Measurements from ENCODE around the gene GIT1. TPM values are rescaled to one million over a fixed set of nuclear protein-coding genes. Genes with fewer than 3 reads are reported as not detected.

The GIT1 gene
- polyA plus RNA-seq, 1 donor from 2014 or later = 20.5 TPM

- H3K9me2 ChIP-seq (ENCODE audit: insufficient read depth, low read length) = no peaks in the 10 kb centered on the region
- H3K79me2 ChIP-seq (replicated peaks; ENCODE audit: insufficient read depth, low read length) = peaks cover 44% of the 10 kb centered on the region
- no peak overlapping the region for H3K4me2 ChIP-seq (ENCODE audit: low read length)
- H3K9ac ChIP-seq (ENCODE audit: low read length) = no peak overlapping the region
- TF ChIP-seq EP300 (conservative IDR thresholded peaks at IDR 0.05; ENCODE audit: poor library complexity, severe bottlenecking) (no peak), RAD21 (conservative IDR thresholded peaks at IDR 0.05) (no peak), REST (IDR thresholded peaks at IDR 0.05; ENCODE audit: borderline replicate concordance) (no peak), EZH2 (IDR thresholded peaks at IDR 0.05; ENCODE audit: borderline replicate concordance, insufficient read depth, low read length, poor library complexity, severe bottlenecking) (no peak), MXI1 (conservative IDR thresholded peaks at IDR 0.05; ENCODE audit: poor library complexity, severe bottlenecking) (no peak), POLR2AphosphoS5 (IDR thresholded peaks at IDR 0.05) (no peak), CTCF (IDR thresholded peaks at IDR 0.05; ENCODE audit: poor library complexity, severe bottlenecking) (no peak), SMC3 (conservative IDR thresholded peaks at IDR 0.05; ENCODE audit: poor library complexity) (no peak), TAF1 (IDR thresholded peaks at IDR 0.05; ENCODE audit: low read depth) (no peak)
- H4K20me1 ChIP-seq (ENCODE audit: insufficient read depth) = peaks cover 11% of the 10 kb centered on the region
- no peak overlapping the region for H3K27ac ChIP-seq (ENCODE audit: low read length)
- peaks cover 2% of the 10 kb centered on the region for H3F3A ChIP-seq (ENCODE audit: insufficient read depth, low read length, poor library complexity, severe bottlenecking)
- peak overlapping the region; percentile 91 for H3K4me3 ChIP-seq (ENCODE audit: low read length)
- H3K36me3 ChIP-seq (ENCODE audit: insufficient read depth, low read length) = no peaks in the 10 kb centered on the region
- H2AFZ ChIP-seq (ENCODE audit: low read depth, low read length) = no peak overlapping the region
- H3K27me3 ChIP-seq (ENCODE audit: insufficient read depth, low read depth, low read length) = no peaks in the 10 kb centered on the region
- no peaks in the 10 kb centered on the region for H3K9me3 ChIP-seq (ENCODE audit: low read length)
Measured at GRCh38 chr17:29596811-29597210, 7.4 kb upstream of the GIT1 start.

GRCh38 chr17:29595943-29596774 is 6.7 kb upstream of the GIT1 start:
- H3K27me3 ChIP-seq (ENCODE audit: insufficient read depth, low read depth, low read length) = no peaks in the 10 kb centered on the region
- no peak overlapping the region for H3K4me2 ChIP-seq (ENCODE audit: low read length)
- H3K9me2 ChIP-seq (ENCODE audit: insufficient read depth, low read length) = no peaks in the 10 kb centered on the region
- H4K20me1 ChIP-seq (ENCODE audit: insufficient read depth) = peaks cover 11% of the 10 kb centered on the region
- H3K9ac ChIP-seq (ENCODE audit: low read length) = no peak overlapping the region
- no peak overlapping the region for H2AFZ ChIP-seq (ENCODE audit: low read depth, low read length)
- no peaks in the 10 kb centered on the region for H3K9me3 ChIP-seq (ENCODE audit: low read length)
- no peak overlapping the region for H3K27ac ChIP-seq (ENCODE audit: low read length)
- H3K79me2 ChIP-seq (replicated peaks; ENCODE audit: insufficient read depth, low read length) = peaks cover 39% of the 10 kb centered on the region
- TF ChIP-seq TAF1 (IDR thresholded peaks at IDR 0.05; ENCODE audit: low read depth) (no peak), POLR2AphosphoS5 (IDR thresholded peaks at IDR 0.05) (no peak), REST (IDR thresholded peaks at IDR 0.05; ENCODE audit: borderline replicate concordance) (no peak), RAD21 (conservative IDR thresholded peaks at IDR 0.05) (no peak), EP300 (conservative IDR thresholded peaks at IDR 0.05; ENCODE audit: poor library complexity, severe bottlenecking) (no peak), CTCF (IDR thresholded peaks at IDR 0.05; ENCODE audit: poor library complexity, severe bottlenecking) (no peak), SMC3 (conservative IDR thresholded peaks at IDR 0.05; ENCODE audit: poor library complexity) (no peak), MXI1 (conservative IDR thresholded peaks at IDR 0.05; ENCODE audit: poor library complexity, severe bottlenecking) (no peak), EZH2 (IDR thresholded peaks at IDR 0.05; ENCODE audit: borderline replicate concordance, insufficient read depth, low read length, poor library complexity, severe bottlenecking) (no peak)
- H3K4me3 ChIP-seq (ENCODE audit: low read length) = peak overlapping the region; percentile 91
- no peaks in the 10 kb centered on the region for H3K36me3 ChIP-seq (ENCODE audit: insufficient read depth, low read length)
- peaks cover 2% of the 10 kb centered on the region for H3F3A ChIP-seq (ENCODE audit: insufficient read depth, low read length, poor library complexity, severe bottlenecking)

Measured in neural cell (in vitro differentiated cells).